NB4 (cell line): ENCODE measurements around the gene JCAD.

Source experiments
- CTCF ChIP-seq: IDR thresholded peaks from one replicate; pipeline ENCODE4 v1.5.1; 2012; ENCODE audit warnings: low read depth, low read length
- MYC ChIP-seq: IDR thresholded peaks from 2 replicates; pipeline ENCODE4 v1.6.1; 2011; ENCODE audit warnings: low read depth, low read length
- POLR2A ChIP-seq: IDR thresholded peaks from 2 replicates; pipeline ENCODE4 v1.6.1; 2011; ENCODE audit warnings: mild to moderate bottlenecking; ENCODE audit not compliant: insufficient read length; ENCODE audit errors: extremely low read depth

DNA sequence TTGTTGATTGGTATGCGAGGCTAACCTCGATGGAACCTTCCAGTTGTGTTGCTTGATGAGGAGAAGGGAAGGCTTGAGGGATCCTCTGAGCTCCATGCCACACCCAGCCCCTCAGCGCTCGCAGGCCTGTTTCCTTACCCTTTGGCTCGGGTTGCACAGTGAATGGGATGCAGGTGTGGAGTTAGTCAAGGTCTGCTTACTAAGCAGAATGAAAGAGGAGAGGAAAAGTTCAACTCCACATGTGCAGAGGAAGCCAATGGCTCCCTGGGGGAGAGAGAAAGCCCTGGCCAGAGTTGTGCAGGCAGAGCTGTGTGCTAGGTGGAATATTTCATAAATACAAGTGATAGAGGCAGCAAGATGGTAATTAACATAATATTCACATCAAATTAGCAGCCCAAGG is 85.5 kb downstream of the JCAD start:
- TF ChIP-seq POLR2A (no peak), CTCF (no peak), MYC (no peak)
